Activated naive CD8-positive, alpha-beta T cell treated with anti-CD3 and anti-CD28 coated beads for 36 hours (primary cell): ENCODE results near the gene C1orf56. TPM values are rescaled to one million over a fixed set of nuclear protein-coding genes. Genes with fewer than 3 reads are reported as not detected.
A peak's percentile ranks its signal among the peaks of the same experiment; 100 is the strongest.

ENCODE experiments used
- DNase-seq: peaks from one replicate; pipeline ENCODE4 v3.0.0; 2021
- H3K27ac Mint-ChIP-seq: one replicate; pipeline ENCODE4 v1.8.0; 2022; ENCODE audit warnings: mild to moderate bottlenecking, moderate library complexity, mixed read lengths
- H3K27me3 Mint-ChIP-seq: one replicate; pipeline ENCODE4 v1.8.0; 2022; ENCODE audit warnings: mild to moderate bottlenecking, mixed read lengths
- H3K36me3 Mint-ChIP-seq: one replicate; pipeline ENCODE4 v1.8.0; 2021; ENCODE audit warnings: mild to moderate bottlenecking, mixed read lengths
- H3K4me1 Mint-ChIP-seq: one replicate; pipeline ENCODE4 v1.8.0; 2021; ENCODE audit warnings: mixed read lengths
- H3K4me3 Mint-ChIP-seq: one replicate; pipeline ENCODE4 v1.8.0; 2022; ENCODE audit warnings: mild to moderate bottlenecking, moderate library complexity, mixed read lengths
- H3K9me3 Mint-ChIP-seq: one replicate; pipeline ENCODE4 v1.8.0; 2022; ENCODE audit warnings: mixed read lengths
- total RNA-seq, 2 experiments: library from RNA; stranded (reverse); gene quantifications; one replicate each; pipeline ENCODE4 v1.2.3, GENCODE V29; 2021

Gene C1orf56, protein sequence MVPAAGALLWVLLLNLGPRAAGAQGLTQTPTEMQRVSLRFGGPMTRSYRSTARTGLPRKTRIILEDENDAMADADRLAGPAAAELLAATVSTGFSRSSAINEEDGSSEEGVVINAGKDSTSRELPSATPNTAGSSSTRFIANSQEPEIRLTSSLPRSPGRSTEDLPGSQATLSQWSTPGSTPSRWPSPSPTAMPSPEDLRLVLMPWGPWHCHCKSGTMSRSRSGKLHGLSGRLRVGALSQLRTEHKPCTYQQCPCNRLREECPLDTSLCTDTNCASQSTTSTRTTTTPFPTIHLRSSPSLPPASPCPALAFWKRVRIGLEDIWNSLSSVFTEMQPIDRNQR
- total RNA-seq: 1 to 10 TPM; 1.1 to 1.2 TPM

GRCh38 chr1:151047591-151047924, at the start of gene C1orf56:
TSS of gene C1orf56 (plus strand) at chr1:151047751. CDS start at chr1:151047848, 97 bp downstream.
- Mint-ChIP-seq H3K36me3 (peaks cover 16% of the 10 kb centered on the region), H3K27me3 (no peaks in the 10 kb centered on the region), H3K4me3 (peak within 1 kb of the TSS; percentile 90), H3K9me3 (no peaks in the 10 kb centered on the region), H3K4me1 (peaks cover 48% of the 10 kb centered on the region), H3K27ac (peak within 1 kb of the TSS; percentile 93)
- DNase-seq: peak; percentile 69

GRCh38 chr1:150997949-150998348, 49.6 kb upstream of the C1orf56 start:
- no peaks in the 10 kb centered on the region for H3K9me3 Mint-ChIP-seq
- H3K27ac Mint-ChIP-seq: no peak overlapping the region
- no peak for DNase-seq
- H3K36me3 Mint-ChIP-seq: peaks cover 6% of the 10 kb centered on the region
- H3K4me3 Mint-ChIP-seq: no peak overlapping the region
- H3K27me3 Mint-ChIP-seq: no peaks in the 10 kb centered on the region
- H3K4me1 Mint-ChIP-seq: peaks cover 27% of the 10 kb centered on the region

- peak overlapping the region; percentile 16 for H3K27ac Mint-ChIP-seq
- DNase-seq: peak; percentile 22
- H3K4me3 Mint-ChIP-seq: no peak overlapping the region
- peaks cover 36% of the 10 kb centered on the region for H3K4me1 Mint-ChIP-seq
- no peaks in the 10 kb centered on the region for H3K9me3 Mint-ChIP-seq
- H3K36me3 Mint-ChIP-seq: peaks cover 6% of the 10 kb centered on the region
- H3K27me3 Mint-ChIP-seq: no peaks in the 10 kb centered on the region
These were observed 48.4 kb upstream of the C1orf56 start for GRCh38 chr1:150999051-150999674.

DNA sequence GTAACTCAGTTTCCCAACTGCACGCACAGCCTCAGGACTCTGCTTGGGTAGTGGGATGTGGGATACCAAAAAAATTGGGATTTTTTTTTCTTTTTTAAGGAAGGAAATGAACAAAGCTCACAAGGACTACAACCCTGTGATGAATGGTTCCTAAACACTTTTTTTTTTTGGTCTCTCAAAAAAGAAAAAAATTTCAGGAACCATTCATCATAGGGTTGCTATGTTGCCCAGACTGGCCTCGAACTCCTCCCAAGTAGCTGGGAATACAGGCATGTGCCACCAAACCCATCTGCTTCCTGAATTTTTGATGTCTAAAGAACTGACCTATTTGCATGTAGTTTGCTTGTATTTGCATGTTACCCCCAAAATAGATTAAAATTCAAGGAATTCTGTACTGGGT, 47.6 kb upstream of the C1orf56 start:
- H3K4me1 Mint-ChIP-seq: peaks cover 39% of the 10 kb centered on the region
- no peak overlapping the region for H3K4me3 Mint-ChIP-seq
- H3K27me3 Mint-ChIP-seq: no peaks in the 10 kb centered on the region
- H3K27ac Mint-ChIP-seq: no peak overlapping the region
- DNase-seq: no peak
- H3K36me3 Mint-ChIP-seq: peaks cover 6% of the 10 kb centered on the region
- no peaks in the 10 kb centered on the region for H3K9me3 Mint-ChIP-seq

DNA sequence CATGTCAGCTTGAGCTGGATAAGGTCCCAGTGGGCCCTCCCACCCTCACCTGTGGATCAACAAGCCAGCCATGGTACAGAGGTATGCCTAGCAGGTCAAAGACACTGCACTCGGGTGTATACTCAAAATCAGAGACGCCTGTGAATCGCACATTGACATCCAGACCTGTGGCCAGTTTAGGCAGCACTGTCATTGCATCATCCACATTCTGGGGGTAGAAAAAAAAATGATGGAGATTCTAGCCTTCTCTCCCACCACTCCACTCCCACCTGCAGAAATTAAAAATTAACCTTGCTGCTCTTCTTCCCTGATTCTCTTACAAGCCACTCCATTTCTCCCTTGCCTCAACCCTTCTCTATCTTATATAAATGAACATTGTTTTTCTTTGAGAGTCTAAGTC, 47.1 kb upstream of the C1orf56 start:
- Mint-ChIP-seq H3K4me3 (no peak overlapping the region), H3K27ac (no peak overlapping the region), H3K36me3 (peaks cover 6% of the 10 kb centered on the region), H3K4me1 (peaks cover 41% of the 10 kb centered on the region), H3K9me3 (no peaks in the 10 kb centered on the region), H3K27me3 (no peaks in the 10 kb centered on the region)
- DNase-seq: no peak

DNA sequence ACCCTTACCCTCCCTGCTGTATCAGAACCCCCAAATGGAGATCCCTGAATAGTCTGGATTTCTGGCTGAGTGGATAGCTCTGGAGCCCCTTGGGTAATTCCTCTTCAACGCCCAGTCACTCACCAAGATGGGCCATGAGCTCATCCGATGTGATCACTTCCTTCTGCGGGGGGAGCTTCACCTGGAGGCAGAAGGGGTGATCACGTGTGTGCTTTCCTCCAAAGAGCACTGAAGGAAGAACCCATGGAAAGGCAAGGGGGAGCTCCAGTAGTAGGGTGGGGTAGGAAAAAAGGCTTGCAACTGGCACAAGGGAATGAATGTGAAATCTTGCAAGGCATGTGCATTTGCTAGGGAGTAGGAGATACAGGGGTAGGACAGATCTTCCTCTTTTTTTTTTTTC, 45.9 kb upstream of the C1orf56 start:
- Mint-ChIP-seq H3K27ac (no peak overlapping the region), H3K4me1 (peaks cover 43% of the 10 kb centered on the region), H3K36me3 (peaks cover 6% of the 10 kb centered on the region), H3K27me3 (no peaks in the 10 kb centered on the region), H3K4me3 (no peak overlapping the region), H3K9me3 (no peaks in the 10 kb centered on the region)
- DNase-seq: no peak

DNA sequence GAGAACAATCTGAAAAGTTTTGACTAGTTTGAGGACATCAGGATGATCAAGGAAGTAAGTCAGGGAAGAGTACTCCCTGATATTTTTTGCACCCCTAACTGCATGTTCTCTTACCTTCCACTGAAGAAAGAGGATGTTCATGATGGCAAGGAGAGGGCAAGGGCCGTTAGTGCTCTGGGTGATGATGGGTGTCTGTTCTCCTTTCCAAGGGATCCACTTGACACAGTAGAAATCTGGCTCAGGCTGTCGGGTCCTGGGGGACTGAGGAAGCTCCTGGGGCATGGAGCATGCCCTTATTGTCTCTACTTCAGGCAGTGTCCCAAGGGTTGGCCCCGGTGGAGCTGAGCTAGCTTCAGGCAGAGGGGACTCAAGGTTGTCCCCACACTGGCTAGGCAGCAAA, 45.5 kb upstream of the C1orf56 start:
- Mint-ChIP-seq H3K27ac (no peak overlapping the region), H3K4me1 (peaks cover 48% of the 10 kb centered on the region)

GRCh38 chr1:151002611-151003010, 44.9 kb upstream of the C1orf56 start:
- Mint-ChIP-seq H3K27ac (peak overlapping the region; percentile 64), H3K4me1 (peaks cover 54% of the 10 kb centered on the region), H3K9me3 (no peaks in the 10 kb centered on the region), H3K36me3 (peaks cover 6% of the 10 kb centered on the region), H3K4me3 (no peak overlapping the region), H3K27me3 (no peaks in the 10 kb centered on the region)
- DNase-seq: no peak

More for the DNA sequence above, 45.5 kb upstream of the C1orf56 start:
- Mint-ChIP-seq H3K9me3 (no peaks in the 10 kb centered on the region), H3K36me3 (peaks cover 6% of the 10 kb centered on the region), H3K27me3 (no peaks in the 10 kb centered on the region), H3K4me3 (no peak overlapping the region)
- no peak for DNase-seq

- DNase-seq: no peak
- Mint-ChIP-seq H3K4me3 (no peak overlapping the region), H3K9me3 (no peaks in the 10 kb centered on the region), H3K36me3 (peaks cover 6% of the 10 kb centered on the region), H3K4me1 (peaks cover 59% of the 10 kb centered on the region), H3K27me3 (no peaks in the 10 kb centered on the region), H3K27ac (peak overlapping the region; percentile 64)
These were observed 44.4 kb upstream of the C1orf56 start for GRCh38 chr1:151003180-151003579.

DNA sequence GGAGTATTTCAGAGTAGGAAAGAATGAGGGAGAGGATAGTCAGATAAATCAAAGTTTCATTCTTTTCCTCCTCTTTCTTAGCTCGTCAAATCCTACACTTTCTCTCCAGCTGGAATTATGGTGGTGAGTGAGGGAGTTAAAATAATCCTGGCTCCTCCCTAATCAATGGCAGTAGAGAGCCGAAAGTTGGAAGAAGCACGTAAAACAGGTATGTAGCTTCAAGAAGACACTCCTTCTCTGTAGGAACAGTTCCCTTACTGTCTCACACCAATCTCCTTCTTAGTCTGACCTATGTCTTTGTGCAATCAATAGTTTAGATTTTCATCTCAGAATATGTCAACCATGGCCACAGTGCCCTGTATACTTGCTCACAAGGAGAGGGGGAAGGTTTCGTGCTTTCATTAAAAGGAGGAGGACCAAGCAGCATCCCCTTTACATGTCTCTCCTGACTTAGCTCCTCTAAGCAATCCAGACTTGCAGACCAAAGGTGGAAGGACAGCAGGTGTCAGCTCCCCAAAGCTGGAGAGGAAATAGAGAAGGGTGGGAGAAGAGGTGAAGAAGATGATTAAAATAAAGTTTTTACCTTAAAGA, 41.7 kb upstream of the C1orf56 start:
- H3K4me3 Mint-ChIP-seq: peak overlapping the region; percentile 94
- peak overlapping the region; percentile 85 for H3K27ac Mint-ChIP-seq
- no peak for DNase-seq

GRCh38 chr1:151006327-151007052, 41.1 kb upstream of the C1orf56 start, which contains the start of gene MINDY1:
TSS of gene MINDY1 (minus strand) at chr1:151006902. CDS start at chr1:151002617, 4,285 bp downstream.
- peak; percentile 43 for DNase-seq
- H3K36me3 Mint-ChIP-seq: peaks cover 2% of the 10 kb centered on the region
- H3K4me1 Mint-ChIP-seq: peaks cover 65% of the 10 kb centered on the region
- H3K27ac Mint-ChIP-seq: peak within 1 kb of the TSS; percentile 85
- no peaks in the 10 kb centered on the region for H3K27me3 Mint-ChIP-seq
- H3K9me3 Mint-ChIP-seq: no peaks in the 10 kb centered on the region
- H3K4me3 Mint-ChIP-seq: peak within 1 kb of the TSS; percentile 94

More for the DNA sequence above, 41.7 kb upstream of the C1orf56 start:
- Mint-ChIP-seq H3K27me3 (no peaks in the 10 kb centered on the region), H3K4me1 (peaks cover 62% of the 10 kb centered on the region), H3K9me3 (no peaks in the 10 kb centered on the region), H3K36me3 (peaks cover 1% of the 10 kb centered on the region)

- peaks cover 1% of the 10 kb centered on the region for H3K36me3 Mint-ChIP-seq
- no peak for DNase-seq
- H3K4me1 Mint-ChIP-seq: peaks cover 65% of the 10 kb centered on the region
- H3K27ac Mint-ChIP-seq: peak overlapping the region; percentile 85
- no peaks in the 10 kb centered on the region for H3K9me3 Mint-ChIP-seq
- peak overlapping the region; percentile 94 for H3K4me3 Mint-ChIP-seq
- H3K27me3 Mint-ChIP-seq: no peaks in the 10 kb centered on the region
These were observed 39.7 kb upstream of the C1orf56 start for GRCh38 chr1:151007853-151008243.

GRCh38 chr1:151008244-151009205, 39.0 kb upstream of the C1orf56 start, which contains the start of gene PRUNE1:
TSS of gene PRUNE1 (plus strand) at chr1:151008449. CDS start at chr1:151008633, 184 bp downstream.
- H3K27me3 Mint-ChIP-seq: no peaks in the 10 kb centered on the region
- H3K4me1 Mint-ChIP-seq: peaks cover 65% of the 10 kb centered on the region
- H3K36me3 Mint-ChIP-seq: peaks cover 1% of the 10 kb centered on the region
- H3K4me3 Mint-ChIP-seq: peak within 1 kb of the TSS; percentile 94
- H3K9me3 Mint-ChIP-seq: no peaks in the 10 kb centered on the region
- DNase-seq: peak; percentile 97
- peak within 1 kb of the TSS; percentile 85 for H3K27ac Mint-ChIP-seq

- H3K4me1 Mint-ChIP-seq: peaks cover 62% of the 10 kb centered on the region
- H3K27ac Mint-ChIP-seq: peak overlapping the region; percentile 85
- no peaks in the 10 kb centered on the region for H3K27me3 Mint-ChIP-seq
- no peaks in the 10 kb centered on the region for H3K9me3 Mint-ChIP-seq
- H3K36me3 Mint-ChIP-seq: peaks cover 1% of the 10 kb centered on the region
- H3K4me3 Mint-ChIP-seq: peak overlapping the region; percentile 94
- DNase-seq: no peak
These were observed 38.4 kb upstream of the C1orf56 start for GRCh38 chr1:151009206-151009587.
